Measurements from ENCODE around the gene FAM89A. TPM values are rescaled to one million over a fixed set of nuclear protein-coding genes. Genes with fewer than 3 reads are reported as not detected.
"Not testable (repeated sequence)": the region's sequence is repeated elsewhere in the genome, so short reads cannot be mapped to it uniquely, and the experiment has no call there.

The FAM89A gene
- total and polyA plus RNA-seq, 2 of the 13 experiments (the other 11 are each of a cell fraction or from before 2014, with no cell fraction given): 0.35 to 0.44 TPM

- FAIRE-seq; H3K36me3 ChIP-seq (replicated peaks in 1 of 2; ENCODE audit: control insufficient read depth in 1 of 2, insufficient read depth in 2 of 2, low read length in 2 of 2); H2AFZ ChIP-seq (ENCODE audit: low read length); H3K27ac ChIP-seq (ENCODE audit: extremely low read length, insufficient read depth, low read length); H3K4me2 ChIP-seq (ENCODE audit: low read depth, low read length); H3K9ac ChIP-seq (ENCODE audit: insufficient read depth, low read depth, low read length); intact Hi-C loops (cut with micrococcal nuclease; ENCODE audit: unreplicated experiment); CTCF ChIA-PET (ENCODE audit: low intra/inter-chr PET ratio, low total read pairs); H3K27me3 ChIP-seq (ENCODE audit: control insufficient read depth in 1 of 2, insufficient read depth in 2 of 2, low read length in 2 of 2); in situ Hi-C loops (cut with HindIII; ENCODE audit: extremely low pct_ligation_motif_present, low pct_unique_long_range_greater_than_20kb); H3K4me1 ChIP-seq (ENCODE audit: insufficient read depth, low read length); POLR2A ChIA-PET; H4K20me1 ChIP-seq (ENCODE audit: insufficient read depth, low read length); BruUV-seq (replicated peaks); DNase-seq (ENCODE audit: low spot score); H3K79me2 ChIP-seq (ENCODE audit: insufficient read depth, low read length); ATAC-seq; H3K4me3 ChIP-seq (replicated peaks in 1 of 3; ENCODE audit: insufficient read depth in 1 of 3, low read depth in 2 of 3, low read length in 3 of 3): not testable (repeated sequence)
- peak; percentile 19 for TF ChIP-seq HNRNPK (IDR thresholded peaks at IDR 0.05; ENCODE audit: low read depth, low read length, poor library complexity, severe bottlenecking)
- peaks cover 14% of the 10 kb centered on the region for H3K9me3 ChIP-seq (ENCODE audit: low read length)
Observed at GRCh38 chr1:231047529-231047928, 7.5 kb upstream of the FAM89A start.

DNA sequence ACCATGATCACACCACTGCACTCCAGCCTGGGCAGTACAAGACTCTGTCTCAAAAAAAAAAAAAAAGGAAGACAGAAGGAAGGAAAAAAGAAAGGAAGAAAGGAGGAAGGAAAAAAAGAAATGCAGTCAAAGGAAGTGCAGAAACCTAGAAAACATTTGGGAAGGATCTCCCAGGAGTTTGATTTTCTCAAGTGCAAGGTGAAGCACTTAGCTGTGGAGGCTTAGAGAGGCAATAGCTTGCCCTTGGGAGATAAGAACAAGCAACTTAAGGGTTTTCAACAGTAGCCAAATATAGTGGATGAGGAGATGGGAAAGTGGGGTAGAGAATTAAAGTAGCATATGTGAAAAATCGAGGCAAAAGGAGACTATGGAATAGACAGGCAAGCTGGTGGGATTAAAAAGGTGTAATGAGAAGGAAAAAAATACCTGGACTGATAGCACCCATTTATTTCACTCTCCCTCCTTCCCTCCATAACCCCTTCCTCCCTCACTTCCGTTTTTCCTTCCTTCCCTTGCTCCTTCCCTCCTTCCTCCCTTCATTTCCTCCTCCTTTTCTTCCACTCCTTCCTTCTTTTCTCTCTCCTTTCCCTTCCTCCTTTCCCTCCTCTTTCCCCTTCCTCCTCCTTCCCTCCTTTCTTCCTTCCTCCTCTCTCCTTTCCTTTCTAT is 6.8 kb upstream of the FAM89A start:
- BruUV-seq (replicated peaks): no TSS peak
- in situ Hi-C loops (cut with HindIII; ENCODE audit: extremely low pct_ligation_motif_present, low pct_unique_long_range_greater_than_20kb): no loop called here
- ChIA-PET CTCF (ENCODE audit: low intra/inter-chr PET ratio, low total read pairs) (no interaction called here), POLR2A (no interaction called here)
- no peak overlapping the region for H3K9ac ChIP-seq (ENCODE audit: insufficient read depth, low read depth, low read length)
- TF ChIP-seq NFRKB (IDR thresholded peaks at IDR 0.05) (no peak), ZNF251 (CRISPR knock-in tag; IDR thresholded peaks at IDR 0.05) (no peak), HNRNPK (IDR thresholded peaks at IDR 0.05; ENCODE audit: low read depth, low read length, poor library complexity, severe bottlenecking) (peak; percentile 86)
- intact Hi-C loops (cut with micrococcal nuclease; ENCODE audit: unreplicated experiment): no loop called here
- H3K4me2 ChIP-seq (ENCODE audit: low read depth, low read length): no peak overlapping the region
- H3K9me3 ChIP-seq (ENCODE audit: low read length): peaks cover 14% of the 10 kb centered on the region
- H3K36me3 ChIP-seq (replicated peaks in 1 of 2; ENCODE audit: control insufficient read depth in 1 of 2, insufficient read depth in 2 of 2, low read length in 2 of 2): no peaks in the 10 kb centered on the region
- H3K4me1 ChIP-seq (ENCODE audit: insufficient read depth, low read length): no peaks in the 10 kb centered on the region
- 3% methylated on average over 2 of the region's 2 CpGs for WGBS (ENCODE audit: low lambda C conversion rate)
- ATAC-seq: no peak
- DNase-seq (ENCODE audit: low spot score): no peak
- H3K79me2 ChIP-seq (ENCODE audit: insufficient read depth, low read length): no peaks in the 10 kb centered on the region
- H2AFZ ChIP-seq (ENCODE audit: low read length): no peak overlapping the region
- no peak overlapping the region for H3K27ac ChIP-seq (ENCODE audit: extremely low read length, insufficient read depth, low read length)
- no peaks in the 10 kb centered on the region for H4K20me1 ChIP-seq (ENCODE audit: insufficient read depth, low read length)
- H3K4me3 ChIP-seq (replicated peaks in 1 of 3; ENCODE audit: insufficient read depth in 1 of 3, low read depth in 2 of 3, low read length in 3 of 3): no peak overlapping the region
- H3K27me3 ChIP-seq (ENCODE audit: control insufficient read depth in 1 of 2, insufficient read depth in 2 of 2, low read length in 2 of 2): peaks cover 1 to 8% of the 10 kb centered on the region in 2 experiments; a peak in 3 of 5 replicates
- no peak for FAIRE-seq

Measured in HepG2 (cell line).